MM.1S (cell line): ENCODE measurements around the gene KRT23.

ENCODE experiments used
- DNase-seq: peaks from one replicate; pipeline ENCODE4 v3.0.0-alpha.2; 2015
- H2AFZ ChIP-seq: fragments of 300-600 bp; sonication (generic); 2 replicates; pipeline ENCODE4 v1.6.0; 2016; ENCODE audit warnings: antibody characterized with exemption, low read length
- H3F3A ChIP-seq: fragments of 300-600 bp; sonication (generic); 2 replicates; pipeline ENCODE4 v1.6.1; 2016; ENCODE audit warnings: mild to moderate bottlenecking, antibody characterized with exemption, low read length, moderate library complexity, mixed read lengths; ENCODE audit not compliant: insufficient read depth
- H3K27ac ChIP-seq: fragments of 300-600 bp; sonication (generic); 2 replicates; pipeline ENCODE4 v1.5.1; 2016; ENCODE audit warnings: mild to moderate bottlenecking, low read length
- H3K27me3 ChIP-seq: fragments of 300-600 bp; sonication (generic); replicated peaks from 2 replicates; pipeline ENCODE4 v1.6.0; 2016; ENCODE audit warnings: low read length; ENCODE audit not compliant: insufficient read depth
- H3K36me3 ChIP-seq: fragments of 300-600 bp; sonication (generic); replicated peaks from 2 replicates; pipeline ENCODE4 v1.6.1; 2016; ENCODE audit warnings: mild to moderate bottlenecking, low read length, mixed read lengths; ENCODE audit not compliant: insufficient read depth
- H3K4me1 ChIP-seq: fragments of 300-600 bp; sonication (generic); 2 replicates; pipeline ENCODE4 v1.6.1; 2016; ENCODE audit warnings: low read length, mixed read lengths
- H3K4me2 ChIP-seq: fragments of 300-600 bp; sonication (generic); 2 replicates; pipeline ENCODE4 v1.6.0; 2016; ENCODE audit warnings: low read depth, low read length
- H3K4me3 ChIP-seq: fragments of 300-600 bp; sonication (generic); 2 replicates; pipeline ENCODE4 v1.5.1; 2016; ENCODE audit warnings: low read length, mixed read lengths
- H3K79me2 ChIP-seq: fragments of 300-600 bp; sonication (generic); 2 replicates; pipeline ENCODE4 v1.6.1; 2016; ENCODE audit warnings: mixed run types, low read length, mixed read lengths
- H3K9ac ChIP-seq: fragments of 300-600 bp; sonication (generic); 2 replicates; pipeline ENCODE4 v1.6.1; 2016; ENCODE audit warnings: low read length, mixed read lengths
- H3K9me2 ChIP-seq: fragments of 300-600 bp; sonication (generic); replicated peaks from 2 replicates; pipeline ENCODE4 v1.6.1; 2016; ENCODE audit warnings: mild to moderate bottlenecking, low read length, mixed read lengths; ENCODE audit not compliant: insufficient read depth
- H3K9me3 ChIP-seq: fragments of 300-600 bp; sonication (generic); replicated peaks from 2 replicates; pipeline ENCODE4 v1.6.1; 2016; ENCODE audit warnings: mild to moderate bottlenecking, low read length, mixed read lengths; ENCODE audit not compliant: insufficient read depth
- H4K20me1 ChIP-seq: fragments of 300-600 bp; sonication (generic); 2 replicates; pipeline ENCODE4 v1.6.1; 2016; ENCODE audit warnings: mild to moderate bottlenecking, low read length, moderate library complexity, mixed read lengths; ENCODE audit not compliant: insufficient read depth
- CTCF ChIP-seq: fragments of 300-600 bp; sonication (generic); IDR thresholded peaks from 2 replicates; pipeline ENCODE4 v1.5.1; 2016; ENCODE audit warnings: antibody characterized with exemption, low read length, mixed read lengths
- EZH2 ChIP-seq: fragments of 300-600 bp; sonication (generic); optimal IDR thresholded peaks from 2 replicates; pipeline ENCODE3; 2017; ENCODE audit warnings: low read depth, mild to moderate bottlenecking, antibody characterized with exemption, low read length, mixed read lengths
- EZH2phosphoT487 ChIP-seq: fragments of 300-600 bp; sonication (generic); IDR thresholded peaks from 2 replicates; pipeline ENCODE4 v1.6.1; 2018; ENCODE audit warnings: antibody characterized with exemption, low read length

Gene KRT23

DNA sequence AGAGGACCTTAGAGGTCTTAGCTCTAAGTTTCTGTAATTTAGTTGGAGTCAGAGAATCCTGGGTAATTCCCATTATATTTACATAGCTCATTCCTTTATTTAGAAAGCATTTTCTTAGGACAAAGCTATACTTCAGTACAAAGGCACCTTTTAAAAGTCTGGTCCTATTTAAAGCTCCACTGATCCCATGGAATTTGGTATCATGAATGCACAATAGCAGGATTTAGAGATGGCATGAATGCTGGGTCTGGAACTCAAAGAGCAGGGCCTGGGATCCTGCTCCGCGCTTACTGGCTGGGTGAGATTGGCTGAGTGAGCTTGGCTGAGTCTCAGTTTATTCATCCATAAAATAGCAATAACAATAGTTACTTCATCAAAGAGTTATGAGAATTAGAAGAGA is 4.8 kb downstream of the KRT23 start:
- Histone ChIP-seq H3K9me3 (no peaks in the 10 kb centered on the region), H2AFZ (no peak overlapping the region), H3K4me3 (no peak overlapping the region), H3K79me2 (no peaks in the 10 kb centered on the region), H4K20me1 (no peaks in the 10 kb centered on the region), H3K4me1 (no peaks in the 10 kb centered on the region), H3K27ac (no peak overlapping the region), H3K36me3 (no peaks in the 10 kb centered on the region), H3F3A (no peaks in the 10 kb centered on the region), H3K9ac (no peak overlapping the region), H3K4me2 (no peak overlapping the region), H3K27me3 (no peaks in the 10 kb centered on the region), H3K9me2 (no peaks in the 10 kb centered on the region)
- TF ChIP-seq CTCF (no peak), EZH2phosphoT487 (no peak), EZH2 (no peak)
- no peak for DNase-seq

DNA sequence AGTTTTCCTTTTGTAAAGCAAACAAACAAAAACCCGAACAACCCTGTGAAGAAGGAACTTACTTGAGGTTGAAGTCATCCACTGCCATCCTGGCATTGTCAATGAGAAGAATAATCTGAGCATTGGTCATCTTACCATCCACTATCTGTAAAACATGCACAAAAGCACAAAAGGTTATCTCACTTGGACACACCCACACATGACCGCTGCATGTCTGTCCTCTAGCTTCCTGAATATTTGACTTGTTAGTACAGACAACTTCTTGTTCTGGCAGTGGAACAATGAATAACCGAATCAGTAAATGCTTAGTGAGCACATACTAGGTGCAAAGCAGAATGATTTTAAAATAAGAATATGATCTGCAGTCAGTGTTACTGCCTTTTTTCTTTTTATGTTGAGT is 6.1 kb downstream of the KRT23 start:
- no peaks in the 10 kb centered on the region for H4K20me1 ChIP-seq
- H3K27me3 ChIP-seq: no peaks in the 10 kb centered on the region
- H3K4me1 ChIP-seq: no peaks in the 10 kb centered on the region
- no peak overlapping the region for H3K9ac ChIP-seq
- H3K36me3 ChIP-seq: no peaks in the 10 kb centered on the region
- no peak overlapping the region for H3K27ac ChIP-seq
- H3K4me3 ChIP-seq: no peak overlapping the region
- H3K9me3 ChIP-seq: no peaks in the 10 kb centered on the region
- H3K9me2 ChIP-seq: no peaks in the 10 kb centered on the region
- no peak for DNase-seq
- no peak overlapping the region for H2AFZ ChIP-seq
- H3F3A ChIP-seq: no peaks in the 10 kb centered on the region
- no peaks in the 10 kb centered on the region for H3K79me2 ChIP-seq
- no peak overlapping the region for H3K4me2 ChIP-seq
- TF ChIP-seq EZH2 (no peak), CTCF (no peak), EZH2phosphoT487 (no peak)

DNA sequence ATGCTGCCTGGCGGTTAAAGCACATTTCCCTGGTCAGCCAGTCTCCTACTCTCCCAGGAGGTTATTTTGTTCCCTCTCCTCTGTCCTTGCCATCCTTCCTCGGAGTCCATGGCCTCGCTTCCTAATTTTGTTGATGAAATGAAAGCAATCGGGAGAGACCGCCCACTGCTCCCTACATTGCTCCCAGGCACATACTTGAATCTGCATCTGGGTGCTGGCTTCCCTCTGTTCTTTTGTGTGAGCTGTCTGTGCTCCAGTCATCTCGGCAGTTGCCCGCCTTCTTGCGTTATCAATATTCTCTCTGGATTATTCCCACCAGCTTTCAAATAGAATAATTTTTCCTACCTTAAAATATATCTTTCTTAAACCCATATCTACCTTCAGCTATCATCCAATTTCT is 11.1 kb downstream of the KRT23 start:
- Histone ChIP-seq H3K27me3 (no peaks in the 10 kb centered on the region), H3K9me3 (no peaks in the 10 kb centered on the region), H3K4me1 (no peaks in the 10 kb centered on the region), H3K9me2 (no peaks in the 10 kb centered on the region), H3F3A (no peaks in the 10 kb centered on the region), H2AFZ (no peak overlapping the region), H3K36me3 (no peaks in the 10 kb centered on the region), H3K27ac (no peak overlapping the region), H3K9ac (no peak overlapping the region), H4K20me1 (no peaks in the 10 kb centered on the region), H3K4me3 (no peak overlapping the region), H3K4me2 (no peak overlapping the region), H3K79me2 (no peaks in the 10 kb centered on the region)
- DNase-seq: no peak
- TF ChIP-seq EZH2 (no peak), CTCF (no peak)
